Cardiac muscle cell (in vitro differentiated cells and primary cell): ENCODE measurements around the gene GPATCH11. TPM values are rescaled to one million over a fixed set of nuclear protein-coding genes. Genes with fewer than 3 reads are reported as not detected.

Experiments
- DNase-seq, 2 donors: peaks; one replicate each; pipeline versions ENCODE4 v3.0.0 to v3.0.0-alpha.2; 2010 to 2017; ENCODE audit warnings: low read depth in 1 of 2, low spot score in 1 of 2
- H3K27ac ChIP-seq: fragments of 200-600 bp; sonication (generic); 2 replicates; pipeline ENCODE4 v1.5.1; 2016
- H3K27me3 ChIP-seq: fragments of 200-600 bp; sonication (generic); 2 replicates; pipeline ENCODE4 v1.6.0; 2016; ENCODE audit warnings: control low read depth
- H3K36me3 ChIP-seq: fragments of 200-600 bp; sonication (generic); 2 replicates; pipeline ENCODE4 v1.5.1; 2016; ENCODE audit warnings: control low read depth
- H3K4me1 ChIP-seq: fragments of 200-600 bp; sonication (generic); 2 replicates; pipeline ENCODE4 v1.8.1; 2017; ENCODE audit warnings: low read depth, mild to moderate bottlenecking, mixed run types
- H3K4me3 ChIP-seq: fragments of 200-600 bp; sonication (generic); 2 replicates; pipeline ENCODE4 v1.5.1; 2016; ENCODE audit warnings: mild to moderate bottlenecking
- H3K9me3 ChIP-seq: fragments of 200-600 bp; sonication (generic); 2 replicates; pipeline ENCODE4 v1.5.1; 2017; ENCODE audit warnings: low read depth, mild to moderate bottlenecking, control low read depth
- polyA plus RNA-seq: library from polyadenylated mRNA; unstranded; fragments of >200 nt; fragmentation: Nextera tagmentation; extraction: Ambion mirVana; gene quantifications from 2 replicates; pipeline ENCODE4 v1.2.1, GENCODE V29; 2016
- total RNA-seq: library from RNA; depleted of rRNA; stranded (reverse); fragments of >200 nt; gene quantifications from 2 replicates; pipeline ENCODE4 v1.2.3, GENCODE V29; 2016
- TF ChIP-seq, protein P1 (sequence below): IDR thresholded peaks from 2 replicates; pipeline ENCODE4 v1.5.1; 2012; ENCODE audit warnings: low read depth, mild to moderate bottlenecking, low read length

Gene GPATCH11
- total RNA-seq: 2.8 and 4.4 TPM in 2 replicates
- 4.8 and 6.6 TPM in 2 replicates for polyA plus RNA-seq

DNA sequence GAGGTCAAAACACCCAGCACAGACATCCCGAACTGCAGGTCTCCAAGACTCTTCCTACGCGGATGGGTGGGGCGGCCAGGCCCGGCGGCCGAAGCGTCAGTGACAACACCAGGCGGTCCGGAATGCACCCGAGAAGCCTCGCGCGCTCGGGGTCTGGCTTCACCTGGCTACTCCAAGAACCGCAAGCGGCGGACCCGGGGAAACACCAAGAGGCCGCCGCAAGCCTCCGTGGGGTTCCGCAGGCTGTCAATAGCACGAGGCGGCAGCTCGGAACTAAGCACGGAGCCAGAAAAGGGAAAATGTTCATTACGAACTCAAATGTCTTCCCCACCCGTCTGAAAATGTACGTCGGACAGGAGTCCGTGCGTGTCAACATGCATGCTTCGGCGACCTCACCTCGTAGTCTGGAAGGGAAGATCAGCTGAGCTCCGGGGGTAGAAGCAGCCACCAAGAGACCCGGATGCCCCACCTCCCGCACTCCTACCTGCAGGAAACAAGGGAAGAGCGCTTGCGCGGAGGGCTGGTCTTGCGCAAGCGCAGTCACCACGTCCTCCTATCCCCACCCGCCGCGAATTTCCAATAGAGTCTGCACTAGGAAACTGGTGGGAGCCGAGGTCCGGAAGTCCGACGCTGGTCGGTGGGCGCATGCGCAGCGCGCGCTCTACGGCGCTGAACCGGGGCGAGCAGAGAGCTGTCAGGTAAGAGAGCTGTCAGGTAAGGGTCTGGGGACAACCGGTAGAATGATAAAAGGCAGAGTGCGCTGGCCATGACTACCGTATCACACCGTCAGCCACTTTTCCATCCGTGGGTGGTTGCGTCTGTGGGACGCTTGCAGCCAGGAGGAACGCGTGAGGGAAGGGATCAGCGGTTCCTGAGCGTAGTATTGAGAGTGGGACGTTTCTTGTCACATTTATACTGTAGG is at the start of gene GPATCH11, which contains the start of gene HEATR5B:
TSS of gene GPATCH11 (plus strand) at position 646 of the 922 bp plus-strand sequence. CDS start 3,864 bp downstream, outside the sequence.
TSS of gene HEATR5B (minus strand) at position 500 of the 922 bp plus-strand sequence. CDS start 958 bp downstream, outside the sequence.
- peak within 1 kb of the TSS; percentile 79 for H3K27ac ChIP-seq
- peak within 1 kb of the TSS; percentile 72 for H3K4me3 ChIP-seq
- no peaks in the 10 kb centered on the region for H3K36me3 ChIP-seq
- TF ChIP-seq, protein P1, sequence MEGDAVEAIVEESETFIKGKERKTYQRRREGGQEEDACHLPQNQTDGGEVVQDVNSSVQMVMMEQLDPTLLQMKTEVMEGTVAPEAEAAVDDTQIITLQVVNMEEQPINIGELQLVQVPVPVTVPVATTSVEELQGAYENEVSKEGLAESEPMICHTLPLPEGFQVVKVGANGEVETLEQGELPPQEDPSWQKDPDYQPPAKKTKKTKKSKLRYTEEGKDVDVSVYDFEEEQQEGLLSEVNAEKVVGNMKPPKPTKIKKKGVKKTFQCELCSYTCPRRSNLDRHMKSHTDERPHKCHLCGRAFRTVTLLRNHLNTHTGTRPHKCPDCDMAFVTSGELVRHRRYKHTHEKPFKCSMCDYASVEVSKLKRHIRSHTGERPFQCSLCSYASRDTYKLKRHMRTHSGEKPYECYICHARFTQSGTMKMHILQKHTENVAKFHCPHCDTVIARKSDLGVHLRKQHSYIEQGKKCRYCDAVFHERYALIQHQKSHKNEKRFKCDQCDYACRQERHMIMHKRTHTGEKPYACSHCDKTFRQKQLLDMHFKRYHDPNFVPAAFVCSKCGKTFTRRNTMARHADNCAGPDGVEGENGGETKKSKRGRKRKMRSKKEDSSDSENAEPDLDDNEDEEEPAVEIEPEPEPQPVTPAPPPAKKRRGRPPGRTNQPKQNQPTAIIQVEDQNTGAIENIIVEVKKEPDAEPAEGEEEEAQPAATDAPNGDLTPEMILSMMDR: no peak
- H3K4me1 ChIP-seq: peaks cover 15% of the 10 kb centered on the region
- no peaks in the 10 kb centered on the region for H3K9me3 ChIP-seq
- peak; percentile 97 to 98 for DNase-seq
- no peaks in the 10 kb centered on the region for H3K27me3 ChIP-seq

DNA sequence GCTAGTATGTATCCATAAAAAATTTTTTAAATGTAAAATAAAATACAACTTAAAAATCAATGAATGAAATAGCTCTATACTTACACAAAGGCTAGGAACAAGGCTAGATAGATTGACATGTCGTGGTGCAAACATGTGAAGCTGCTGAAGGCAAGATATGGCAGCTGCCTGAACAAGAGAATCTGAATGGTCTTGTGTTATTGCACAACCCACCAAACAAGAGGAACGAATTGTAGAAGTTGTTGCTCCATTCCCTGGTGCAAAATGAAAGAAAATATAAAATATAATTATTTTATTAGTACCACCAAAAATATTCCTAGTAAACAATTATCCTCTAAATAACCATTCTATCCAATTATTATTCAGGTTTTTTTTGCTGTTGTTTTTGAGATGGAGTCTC is 46.5 kb upstream of the GPATCH11 start:
- TF ChIP-seq, protein P1: no peak
- no peak for DNase-seq
- no peaks in the 10 kb centered on the region for H3K27me3 ChIP-seq
- H3K4me1 ChIP-seq: no peaks in the 10 kb centered on the region
- peaks cover 9% of the 10 kb centered on the region for H3K36me3 ChIP-seq
- no peak overlapping the region for H3K27ac ChIP-seq
- no peaks in the 10 kb centered on the region for H3K9me3 ChIP-seq
- no peak overlapping the region for H3K4me3 ChIP-seq

DNA sequence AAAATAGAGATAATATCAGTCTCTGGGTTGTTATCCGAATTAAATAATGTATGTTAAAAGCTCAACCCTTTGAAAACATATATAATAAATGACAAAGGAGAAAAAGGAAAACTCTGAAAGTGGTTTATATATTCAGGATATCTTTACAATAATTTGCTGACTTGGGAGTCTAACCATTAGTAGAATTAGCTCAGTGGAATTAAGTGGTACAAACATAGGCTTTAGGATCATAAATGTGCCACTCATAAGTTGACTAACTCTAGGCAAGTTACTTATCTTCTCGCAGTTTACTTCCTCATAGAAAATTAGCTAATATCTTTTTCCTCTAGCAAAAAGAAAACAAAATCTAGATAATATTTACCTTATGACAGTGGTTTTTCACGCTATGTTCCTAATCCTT is 44.7 kb upstream of the GPATCH11 start:
- no peak for DNase-seq
- H3K4me1 ChIP-seq: no peaks in the 10 kb centered on the region
- TF ChIP-seq, protein P1: no peak
- H3K27me3 ChIP-seq: no peaks in the 10 kb centered on the region
- H3K36me3 ChIP-seq: peaks cover 9% of the 10 kb centered on the region
- no peaks in the 10 kb centered on the region for H3K9me3 ChIP-seq
- no peak overlapping the region for H3K4me3 ChIP-seq
- no peak overlapping the region for H3K27ac ChIP-seq

DNA sequence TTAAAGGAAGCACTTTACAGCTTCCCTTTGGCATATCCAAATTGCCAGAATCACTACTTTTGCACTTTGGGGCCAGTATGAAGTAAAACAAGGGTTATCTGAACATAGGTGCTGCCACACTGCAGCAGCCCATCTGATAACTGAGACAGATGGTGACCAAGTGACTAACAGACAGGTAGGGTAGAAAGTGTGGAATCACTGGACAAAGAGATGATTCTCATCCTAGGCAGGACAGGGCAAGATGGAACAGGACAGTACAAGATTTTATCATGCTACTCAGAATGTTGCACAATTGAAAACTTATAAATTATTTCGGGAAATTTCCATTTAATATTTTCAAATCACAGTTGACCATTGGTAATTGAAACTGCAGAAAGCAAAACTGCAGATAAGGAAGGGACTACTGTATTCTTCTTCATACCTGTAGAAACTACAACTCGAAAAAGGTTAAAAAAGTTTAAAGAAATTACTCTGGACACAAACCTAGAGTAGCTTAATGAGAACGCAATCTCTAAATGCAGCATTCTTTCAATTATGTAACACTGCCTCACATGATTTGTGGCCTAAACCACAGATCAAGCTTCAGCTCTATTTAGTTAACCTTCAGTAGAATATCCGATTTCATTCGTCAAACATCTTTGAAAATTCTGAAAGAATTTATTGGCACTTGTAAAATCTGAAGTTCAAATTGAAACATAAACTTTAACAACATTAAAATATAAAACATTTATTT is 31.6 kb upstream of the GPATCH11 start:
- Histone ChIP-seq H3K27me3 (no peaks in the 10 kb centered on the region), H3K4me1 (no peaks in the 10 kb centered on the region), H3K9me3 (no peaks in the 10 kb centered on the region), H3K36me3 (peaks cover 50% of the 10 kb centered on the region), H3K27ac (no peak overlapping the region), H3K4me3 (no peak overlapping the region)
- no peak for DNase-seq
- TF ChIP-seq, protein P1: no peak

DNA sequence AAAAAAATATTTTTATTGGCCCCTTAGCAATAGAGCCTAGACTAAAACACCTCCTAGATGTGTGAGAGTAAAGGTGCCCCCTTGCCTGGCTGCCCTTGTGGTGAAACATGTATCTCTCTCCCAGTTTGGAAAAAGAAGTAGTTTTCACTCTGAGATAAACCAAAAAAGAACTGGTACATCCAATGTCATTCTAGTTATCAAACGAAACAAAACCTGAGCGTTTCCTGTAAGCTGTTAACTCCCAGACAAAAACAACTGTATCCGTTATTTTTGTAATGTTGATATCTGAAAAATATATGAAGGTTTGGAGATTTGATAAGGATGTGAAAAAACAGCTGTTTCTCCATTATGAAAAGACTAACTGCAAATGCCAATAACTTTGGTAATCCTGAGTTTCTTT is 24.5 kb upstream of the GPATCH11 start:
- Histone ChIP-seq H3K36me3 (peaks cover 40% of the 10 kb centered on the region), H3K27me3 (no peaks in the 10 kb centered on the region), H3K27ac (peak overlapping the region; percentile 51), H3K4me1 (peaks cover 14% of the 10 kb centered on the region), H3K4me3 (no peak overlapping the region), H3K9me3 (no peaks in the 10 kb centered on the region)
- no peak for DNase-seq
- TF ChIP-seq, protein P1: no peak
